Activated CD8-positive, alpha-beta memory T cell treated with anti-CD3 and anti-CD28 coated beads, Interleukin-2, amount 50 U/mL, for 1 hour (primary cell): ENCODE data around the gene PARD3.

Experiments
- DNase-seq: peaks from one replicate; pipeline ENCODE4 v3.0.0-alpha.2; 2020; ENCODE audit errors: extremely low read depth

The PARD3 gene

GRCh38 chr10:34538281-34538829 lies 276.7 kb downstream of the PARD3 start:
- DNase-seq, result no peak

GRCh38 chr10:34537629-34538231 lies 277.4 kb downstream of the PARD3 start:
- DNase-seq, result no peak

GRCh38 chr10:34535872-34536271 lies 279.2 kb downstream of the PARD3 start:
- no peak for DNase-seq

GRCh38 chr10:34530778-34531177 lies 284.3 kb downstream of the PARD3 start:
- DNase-seq, result no peak

- DNase-seq, result no peak
Measured at GRCh38 chr10:34528320-34528719, 286.8 kb downstream of the PARD3 start.

- no peak for DNase-seq
Measured at GRCh38 chr10:34526758-34527730, 288.1 kb downstream of the PARD3 start.

- no peak for DNase-seq
Measured at GRCh38 chr10:34526186-34526585, 288.9 kb downstream of the PARD3 start.

GRCh38 chr10:34524369-34525091 lies 290.6 kb downstream of the PARD3 start:
- DNase-seq, result no peak

- no peak for DNase-seq
Measured at GRCh38 chr10:34523017-34523767, 291.9 kb downstream of the PARD3 start.

GRCh38 chr10:34522546-34522945 lies 292.6 kb downstream of the PARD3 start:
- no peak for DNase-seq

GRCh38 chr10:34520510-34520909 lies 294.6 kb downstream of the PARD3 start:
- DNase-seq, result no peak

GRCh38 chr10:34520084-34520483 lies 295.0 kb downstream of the PARD3 start:
- DNase-seq, result no peak

GRCh38 chr10:34514290-34514689 lies 300.8 kb downstream of the PARD3 start:
- DNase-seq, result no peak

- no peak for DNase-seq
Measured at GRCh38 chr10:34513636-34514035, 301.5 kb downstream of the PARD3 start.

GRCh38 chr10:34507217-34507616 lies 307.9 kb downstream of the PARD3 start:
- DNase-seq, result no peak

GRCh38 chr10:34506786-34507185 lies 308.3 kb downstream of the PARD3 start:
- DNase-seq, result no peak

GRCh38 chr10:34505338-34505737 lies 309.8 kb downstream of the PARD3 start:
- DNase-seq, result no peak

- DNase-seq, result no peak
Measured at GRCh38 chr10:34504534-34504933, 310.6 kb downstream of the PARD3 start.

- no peak for DNase-seq
Measured at GRCh38 chr10:34503704-34504103, 311.4 kb downstream of the PARD3 start.

GRCh38 chr10:34499612-34500279 lies 315.4 kb downstream of the PARD3 start:
- no peak for DNase-seq

- no peak for DNase-seq
Measured at GRCh38 chr10:34498821-34499220, 316.3 kb downstream of the PARD3 start.
